ENCODE measurements around the gene HMGXB3.

Gene HMGXB3

GRCh38 chr5:150053713-150054392 lies 53.3 kb downstream of the HMGXB3 start:
- DNase-seq (ENCODE audit: low spot score) = no peak

GRCh38 chr5:150054569-150054968 lies 54.0 kb downstream of the HMGXB3 start:
- DNase-seq (ENCODE audit: low spot score) = no peak

- no peak for DNase-seq (ENCODE audit: low spot score)
These were observed 55.0 kb downstream of the HMGXB3 start for GRCh38 chr5:150055326-150056074.

- no peak for DNase-seq (ENCODE audit: low spot score)
These were observed 55.5 kb downstream of the HMGXB3 start for GRCh38 chr5:150056075-150056443.

GRCh38 chr5:150057052-150057451 lies 56.5 kb downstream of the HMGXB3 start:
- DNase-seq (ENCODE audit: low spot score) = no peak

GRCh38 chr5:150057511-150057910 lies 57.0 kb downstream of the HMGXB3 start:
- no peak for DNase-seq (ENCODE audit: low spot score)

- no peak for DNase-seq (ENCODE audit: low spot score)
These were observed 57.5 kb downstream of the HMGXB3 start for GRCh38 chr5:150057996-150058395.

- no peak for DNase-seq (ENCODE audit: low spot score)
These were observed 58.1 kb downstream of the HMGXB3 start for GRCh38 chr5:150058480-150059126.

GRCh38 chr5:150059623-150060022 lies 59.1 kb downstream of the HMGXB3 start:
- no peak for DNase-seq (ENCODE audit: low spot score)

- no peak for DNase-seq (ENCODE audit: low spot score)
These were observed 59.9 kb downstream of the HMGXB3 start for GRCh38 chr5:150060471-150060870.

- DNase-seq (ENCODE audit: low spot score) = no peak
These were observed 61.0 kb downstream of the HMGXB3 start for GRCh38 chr5:150061538-150061995.

GRCh38 chr5:150062216-150062922 lies 61.8 kb downstream of the HMGXB3 start:
- DNase-seq (ENCODE audit: low spot score) = no peak

GRCh38 chr5:150063638-150064037 lies 63.1 kb downstream of the HMGXB3 start:
- no peak for DNase-seq (ENCODE audit: low spot score)

- no peak for DNase-seq (ENCODE audit: low spot score)
These were observed 64.2 kb downstream of the HMGXB3 start for GRCh38 chr5:150064681-150065220.

- DNase-seq (ENCODE audit: low spot score) = no peak
These were observed 64.8 kb downstream of the HMGXB3 start for GRCh38 chr5:150065346-150065745.

GRCh38 chr5:150065886-150066285 lies 65.3 kb downstream of the HMGXB3 start:
- no peak for DNase-seq (ENCODE audit: low spot score)

- DNase-seq (ENCODE audit: low spot score) = no peak
These were observed 65.9 kb downstream of the HMGXB3 start for GRCh38 chr5:150066436-150066835.

GRCh38 chr5:150066901-150067396 lies 66.4 kb downstream of the HMGXB3 start:
- no peak for DNase-seq (ENCODE audit: low spot score)

GRCh38 chr5:150067405-150067960 lies 66.9 kb downstream of the HMGXB3 start:
- DNase-seq (ENCODE audit: low spot score) = no peak

- DNase-seq (ENCODE audit: low spot score) = no peak
These were observed 67.5 kb downstream of the HMGXB3 start for GRCh38 chr5:150068071-150068470.

- no peak for DNase-seq (ENCODE audit: low spot score)
These were observed 67.9 kb downstream of the HMGXB3 start for GRCh38 chr5:150068472-150068871.
